CD4-positive, alpha-beta T cell treated with Interleukin-17A for 1 hour (primary cell): Measurements from ENCODE around the gene ZNF778.

Experiments used
- DNase-seq: peaks from one replicate; pipeline ENCODE4 v3.0.0-alpha.2; 2020

ZNF778 gene

DNA sequence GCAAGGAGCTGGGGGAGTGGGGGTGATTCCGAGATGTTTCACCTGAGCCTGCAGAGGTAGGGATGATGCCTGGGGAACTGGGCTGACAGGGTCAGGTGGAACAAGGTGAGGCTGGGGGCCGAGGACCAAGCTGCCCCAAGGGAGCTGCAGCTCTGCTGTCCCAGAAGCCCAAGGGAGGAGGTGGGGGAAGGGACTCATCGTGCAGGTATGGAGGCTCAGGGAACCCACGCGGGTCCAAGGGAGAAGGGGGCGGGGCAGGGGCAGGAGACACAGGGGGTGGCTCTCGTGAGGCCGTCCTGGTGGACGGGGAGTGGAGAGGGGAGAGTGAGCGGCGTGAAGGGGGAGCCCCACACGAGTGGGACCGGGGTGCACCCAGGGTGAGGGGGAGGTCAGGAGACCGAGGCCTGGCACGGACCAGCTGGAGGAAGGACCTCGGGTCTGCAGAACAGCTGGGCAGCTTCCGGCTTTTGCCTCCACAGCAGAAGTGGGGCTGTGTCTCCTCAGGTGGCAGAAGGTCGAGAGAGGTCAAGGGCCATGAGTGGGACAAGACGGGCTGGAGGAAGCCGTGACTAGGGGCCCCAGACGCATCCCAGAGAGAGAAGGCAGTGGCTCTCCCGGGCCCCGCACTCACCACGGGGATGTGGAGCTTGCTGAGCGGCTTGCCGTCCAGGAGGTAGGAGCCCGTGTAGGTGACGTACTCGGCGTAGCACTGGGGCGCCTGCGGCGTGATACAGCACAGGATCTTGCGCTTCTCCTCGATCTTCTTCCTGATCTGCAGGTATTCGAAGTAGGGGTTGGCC lies 61.1 kb downstream of the ZNF778 start:
- DNase-seq, result no peak

DNA sequence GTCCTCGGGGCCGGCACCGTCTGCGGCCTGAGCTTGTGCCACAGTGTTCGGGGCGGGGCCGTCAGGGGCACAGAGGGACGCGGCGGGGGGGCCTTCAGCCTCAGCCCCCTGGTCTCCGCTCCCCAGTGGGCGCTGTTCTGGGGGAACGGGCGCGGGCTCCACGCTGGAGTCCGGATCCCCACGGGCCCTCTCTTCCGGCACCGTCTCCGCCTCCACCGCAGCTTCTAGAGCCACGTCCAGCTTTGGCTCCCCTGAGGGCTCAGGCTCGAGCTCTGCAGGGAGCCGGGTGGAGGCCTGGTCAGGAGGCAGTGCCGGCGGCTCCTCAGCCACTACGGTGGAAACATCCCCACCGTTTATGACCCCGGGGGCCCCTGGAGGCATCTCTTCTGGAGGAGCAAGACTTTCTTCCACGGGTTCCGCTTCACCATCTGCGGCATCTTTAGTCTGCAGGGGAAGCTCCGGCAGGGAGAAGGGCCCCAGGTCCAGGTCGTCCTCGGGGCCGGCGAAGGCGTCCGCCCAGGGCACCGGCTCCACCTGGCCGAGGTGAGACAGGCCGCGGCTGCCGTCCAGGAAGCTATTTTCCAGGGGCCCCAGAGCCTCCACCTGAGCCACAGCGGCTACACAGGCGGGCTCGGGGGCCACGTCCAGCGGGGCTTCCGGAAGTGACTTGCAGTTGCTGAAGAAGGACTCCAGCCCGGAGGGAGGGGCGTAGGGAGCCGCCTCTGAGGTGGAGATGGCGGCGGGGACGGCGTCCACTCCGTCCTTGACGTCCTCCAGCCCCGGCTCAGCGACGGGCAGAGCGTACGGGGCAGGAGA lies 62.4 kb downstream of the ZNF778 start:
- DNase-seq, result no peak

DNA sequence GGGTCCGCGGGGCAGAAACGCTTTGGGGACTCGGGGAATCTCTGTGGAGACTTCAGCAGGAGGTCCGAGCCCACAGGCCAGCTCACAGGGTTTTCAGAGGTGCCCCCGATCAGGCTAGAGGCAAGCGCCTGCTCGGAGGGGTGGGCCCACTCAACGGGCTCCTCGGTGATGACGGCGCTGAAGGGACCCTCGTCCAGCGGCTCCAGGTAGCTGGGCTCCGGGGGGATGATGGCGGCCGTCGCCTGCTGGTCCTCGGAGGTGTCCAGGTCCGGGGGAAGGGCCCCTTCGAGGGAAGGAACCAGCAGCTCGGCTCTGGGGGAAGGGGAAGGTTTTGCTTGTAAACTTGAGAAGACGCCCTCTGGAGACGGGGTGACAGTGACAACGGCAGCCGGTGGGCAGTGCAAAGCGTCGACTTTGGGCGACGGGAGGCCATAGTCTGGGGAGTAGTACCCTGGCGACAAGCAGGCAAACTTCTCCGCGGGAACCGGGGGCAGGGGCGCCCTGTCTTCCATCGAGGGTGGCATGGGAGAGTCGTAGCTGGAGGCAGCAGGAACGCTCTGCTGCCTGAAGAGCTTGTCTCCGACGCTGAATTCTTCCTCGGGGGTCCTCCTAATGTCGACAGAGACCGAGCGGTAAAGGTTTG lies 63.2 kb downstream of the ZNF778 start:
- DNase-seq, result no peak

DNA sequence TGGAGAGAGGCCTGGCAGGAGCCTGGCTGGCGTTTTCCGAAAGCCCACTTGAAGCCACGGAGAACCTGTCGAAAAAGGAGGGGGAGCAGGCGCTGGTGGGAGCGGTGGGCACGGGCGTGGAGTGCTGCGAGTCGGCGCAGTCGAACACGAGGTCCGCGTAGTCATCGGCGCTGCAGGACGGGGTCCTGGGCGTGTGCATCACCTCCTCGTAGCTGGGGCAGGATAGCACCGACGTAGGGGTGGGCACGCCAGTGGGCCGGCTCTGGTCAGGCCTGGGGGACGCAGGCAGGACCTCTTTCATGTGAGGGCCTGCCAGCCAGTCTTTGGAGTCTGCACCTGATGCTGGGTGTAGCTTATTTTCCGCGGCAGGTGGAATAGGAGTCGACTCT lies 63.7 kb downstream of the ZNF778 start:
- DNase-seq, result no peak

DNA sequence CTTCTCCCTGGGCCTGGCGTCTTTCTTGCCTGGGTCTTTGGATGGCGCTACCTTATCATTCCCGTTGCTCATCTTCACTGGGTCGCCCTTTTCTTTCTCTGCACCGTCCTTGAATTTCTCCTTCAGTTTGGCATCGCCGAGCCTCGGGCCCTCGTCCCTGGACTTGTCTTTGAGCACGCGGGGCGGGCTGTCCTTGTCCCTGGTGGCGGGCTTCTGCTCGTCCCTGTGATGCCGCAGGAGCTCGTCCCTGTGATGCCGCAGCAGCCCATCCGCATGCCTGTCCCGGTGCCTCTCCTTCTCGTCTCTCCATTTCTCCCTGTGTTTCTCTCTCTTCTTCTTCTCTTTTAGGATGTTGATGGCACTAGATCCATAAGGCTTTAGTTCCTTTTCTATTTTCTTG lies 64.3 kb downstream of the ZNF778 start:
- DNase-seq, result no peak

DNA sequence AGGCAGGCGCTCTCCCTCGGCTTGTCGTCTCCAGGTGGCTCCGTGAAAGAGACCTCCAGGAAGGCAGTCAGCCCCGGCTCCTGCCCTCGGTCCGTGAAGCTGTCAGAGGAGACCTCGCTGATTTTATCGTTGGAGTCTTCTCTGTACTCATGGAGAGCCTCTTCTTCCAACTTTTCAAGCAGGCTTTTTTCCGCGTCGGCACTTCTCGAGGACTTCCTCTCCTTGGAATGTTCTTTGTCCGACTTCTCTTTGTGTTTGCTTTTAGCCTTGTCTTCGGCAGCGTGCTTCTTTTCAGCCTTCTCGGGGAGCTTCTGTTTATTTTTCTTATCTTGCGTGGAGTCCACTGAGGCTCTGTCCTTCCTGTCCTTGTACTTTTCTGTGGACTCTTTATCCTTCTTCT lies 65.0 kb downstream of the ZNF778 start:
- no peak for DNase-seq

DNA sequence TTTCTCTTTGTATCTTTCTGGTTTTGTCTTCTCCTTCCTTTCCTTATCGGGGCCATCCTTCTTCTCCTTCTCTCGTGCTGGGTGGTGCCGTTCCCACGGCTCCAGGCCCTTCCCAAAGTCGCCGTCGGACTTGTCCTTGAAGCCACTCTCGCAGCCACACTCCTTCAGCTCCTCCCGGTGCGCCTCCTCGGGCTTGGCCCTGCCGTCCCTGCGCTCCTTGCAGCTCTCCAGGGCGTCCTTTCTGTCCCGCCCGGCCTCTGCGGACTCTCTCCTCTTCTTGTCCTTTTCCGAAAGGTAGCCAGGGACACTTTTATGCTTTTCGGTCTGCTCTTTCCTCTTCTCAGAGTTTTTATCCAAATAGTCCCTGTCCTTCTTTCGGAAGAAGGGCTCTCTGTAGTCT lies 65.9 kb downstream of the ZNF778 start:
- DNase-seq, result no peak

DNA sequence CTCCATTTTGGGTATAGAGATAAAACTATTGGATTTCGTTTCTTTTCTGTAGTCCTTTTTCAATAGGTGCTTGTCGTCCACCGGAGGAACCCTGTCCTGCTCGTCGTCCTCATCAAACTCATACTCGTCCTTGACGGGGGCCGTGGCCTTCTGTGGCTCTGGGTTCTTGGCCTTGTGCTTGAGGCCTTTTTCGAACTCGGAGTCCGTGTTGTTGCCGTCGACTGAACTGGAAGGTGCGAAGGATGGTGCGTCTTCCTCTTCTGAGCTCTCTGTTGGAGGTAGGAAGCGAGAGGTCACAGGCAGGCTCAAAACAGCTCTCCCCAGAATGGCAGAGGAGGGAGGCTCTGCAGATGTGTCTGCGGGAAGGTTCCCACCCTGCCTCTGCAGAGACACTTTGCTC lies 67.9 kb downstream of the ZNF778 start:
- no peak for DNase-seq

DNA sequence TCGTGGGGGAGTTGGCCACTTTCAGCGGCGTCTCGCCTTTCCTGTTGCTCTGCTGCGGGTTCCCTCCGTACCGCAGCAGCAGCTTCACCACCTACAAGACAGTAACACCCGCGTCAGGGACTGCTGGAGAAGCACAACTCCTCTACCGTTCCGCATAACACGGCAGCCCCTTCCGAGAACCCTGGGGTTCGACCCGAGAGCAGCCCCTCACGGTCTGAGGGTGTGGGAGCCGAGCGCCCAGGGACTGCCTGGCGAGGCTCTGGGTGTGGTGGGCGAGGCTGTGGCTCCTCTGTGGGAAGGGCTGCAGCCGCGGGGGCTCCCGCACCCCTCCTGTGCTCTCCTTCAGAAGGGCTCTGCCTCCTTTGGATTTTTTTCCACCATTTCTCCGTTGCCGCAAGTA lies 68.6 kb downstream of the ZNF778 start:
- no peak for DNase-seq
